ENCODE data around the gene RNASE11.
"Not testable (repeated sequence)": the region's sequence is repeated elsewhere in the genome, so short reads cannot be mapped to it uniquely, and the experiment has no call there.

DNA sequence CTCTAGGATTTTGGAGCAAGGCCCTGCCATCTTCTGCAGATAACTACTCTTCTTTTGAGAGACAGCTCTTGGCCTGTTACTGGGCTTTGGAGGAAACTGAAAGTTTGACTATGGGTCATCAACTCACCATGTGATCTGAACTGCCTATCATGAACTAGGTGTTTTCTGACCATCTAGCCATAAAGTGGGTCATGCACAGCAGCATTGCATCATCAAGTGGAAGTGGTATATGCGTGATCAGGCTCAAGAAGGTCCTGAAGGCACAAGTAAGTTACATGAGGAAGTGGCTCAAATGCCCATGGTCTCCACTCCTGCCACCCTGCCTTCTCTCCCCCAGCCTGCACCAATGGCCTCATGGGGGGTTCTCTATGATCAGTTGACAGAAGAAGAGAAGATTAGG is 17.1 kb downstream of the RNASE11 start:
- TF ChIP-seq, protein P1, sequence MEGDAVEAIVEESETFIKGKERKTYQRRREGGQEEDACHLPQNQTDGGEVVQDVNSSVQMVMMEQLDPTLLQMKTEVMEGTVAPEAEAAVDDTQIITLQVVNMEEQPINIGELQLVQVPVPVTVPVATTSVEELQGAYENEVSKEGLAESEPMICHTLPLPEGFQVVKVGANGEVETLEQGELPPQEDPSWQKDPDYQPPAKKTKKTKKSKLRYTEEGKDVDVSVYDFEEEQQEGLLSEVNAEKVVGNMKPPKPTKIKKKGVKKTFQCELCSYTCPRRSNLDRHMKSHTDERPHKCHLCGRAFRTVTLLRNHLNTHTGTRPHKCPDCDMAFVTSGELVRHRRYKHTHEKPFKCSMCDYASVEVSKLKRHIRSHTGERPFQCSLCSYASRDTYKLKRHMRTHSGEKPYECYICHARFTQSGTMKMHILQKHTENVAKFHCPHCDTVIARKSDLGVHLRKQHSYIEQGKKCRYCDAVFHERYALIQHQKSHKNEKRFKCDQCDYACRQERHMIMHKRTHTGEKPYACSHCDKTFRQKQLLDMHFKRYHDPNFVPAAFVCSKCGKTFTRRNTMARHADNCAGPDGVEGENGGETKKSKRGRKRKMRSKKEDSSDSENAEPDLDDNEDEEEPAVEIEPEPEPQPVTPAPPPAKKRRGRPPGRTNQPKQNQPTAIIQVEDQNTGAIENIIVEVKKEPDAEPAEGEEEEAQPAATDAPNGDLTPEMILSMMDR (IDR thresholded peaks at IDR 0.05; ENCODE audit: insufficient read depth, low read length, poor library complexity, severe bottlenecking): not testable (repeated sequence)
- not testable (repeated sequence) for TF ChIP-seq EZH2phosphoT487 (conservative IDR thresholded peaks at IDR 0.05; ENCODE audit: low read length)
